ENCODE data around the gene HPDL. TPM values are rescaled to one million over a fixed set of nuclear protein-coding genes. Genes with fewer than 3 reads are reported as not detected.

Gene HPDL
- total RNA-seq, 2 experiments from 2014 or later = not detected

GRCh38 chr1:45328680-45329079, 2.0 kb downstream of the HPDL start:
- DNase-seq (no peak), ATAC-seq (ENCODE audit: poor library complexity) (no peak)
- H3K4me1 Mint-ChIP-seq (ENCODE audit: low read depth) = peaks cover 7% of the 10 kb centered on the region
- ChIA-PET POLR2A (interaction anchor here (4.9 kb wide), 1 partner anchor 12 kb away, joined by 50 read pairs; the partner anchor contains the start of genes MUTYH and TOE1), CTCF (no interaction called here)
- TF ChIP-seq CTCF (IDR thresholded peaks at IDR 0.05) = no peak
- H3K36me3 Mint-ChIP-seq (ENCODE audit: low read depth) = peaks cover 29% of the 10 kb centered on the region
- Histone ChIP-seq H3K27ac (ENCODE audit: low read depth in 1 of 2, low read length in 2 of 2) (no peak overlapping the region), H3K4me3 (ENCODE audit: low read length) (no peak overlapping the region), H3K9me3 (ENCODE audit: control insufficient read depth in 1 of 2, insufficient read depth in 1 of 2, low read length in 2 of 2) (no peaks in the 10 kb centered on the region), H3K27me3 (ENCODE audit: control insufficient read depth in 1 of 2, insufficient read depth in 2 of 2, low read length in 2 of 2) (peaks cover 0 to 2% of the 10 kb centered on the region in 2 experiments), H3K36me3 (ENCODE audit: insufficient read depth, low read length) (peaks cover 27% of the 10 kb centered on the region), H3K4me1 (ENCODE audit: insufficient read depth, low read length) (peaks cover 21% of the 10 kb centered on the region)
- H3K27ac Mint-ChIP-seq = no peak overlapping the region
- peak overlapping the region; percentile 48 for H3K4me3 Mint-ChIP-seq
- H3K27me3 Mint-ChIP-seq = no peaks in the 10 kb centered on the region
- intact Hi-C loops (cut with DNase I, micrococcal nuclease) = no loop called here
- no peaks in the 10 kb centered on the region for H3K9me3 Mint-ChIP-seq

- Histone ChIP-seq H3K36me3 (ENCODE audit: insufficient read depth, low read length) (peaks cover 33% of the 10 kb centered on the region), H3K4me1 (ENCODE audit: insufficient read depth, low read length) (peaks cover 26% of the 10 kb centered on the region), H3K4me3 (ENCODE audit: low read length) (no peak overlapping the region), H3K9me3 (ENCODE audit: control insufficient read depth in 1 of 2, insufficient read depth in 1 of 2, low read length in 2 of 2) (no peaks in the 10 kb centered on the region), H3K27me3 (ENCODE audit: control insufficient read depth in 1 of 2, insufficient read depth in 2 of 2, low read length in 2 of 2) (peaks cover 0 to 2% of the 10 kb centered on the region in 2 experiments), H3K27ac (ENCODE audit: low read depth in 1 of 2, low read length in 2 of 2) (no peak overlapping the region)
- intact Hi-C loops (cut with DNase I, micrococcal nuclease) = no loop called here
- Mint-ChIP-seq H3K9me3 (no peaks in the 10 kb centered on the region), H3K4me1 (ENCODE audit: low read depth) (peaks cover 10% of the 10 kb centered on the region), H3K27ac (no peak overlapping the region), H3K27me3 (no peaks in the 10 kb centered on the region), H3K36me3 (ENCODE audit: low read depth) (peaks cover 37% of the 10 kb centered on the region), H3K4me3 (peak overlapping the region; percentile 58)
- CTCF ChIA-PET = no interaction called here
- TF ChIP-seq CTCF (IDR thresholded peaks at IDR 0.05) = no peak
- no peak for ATAC-seq (ENCODE audit: poor library complexity)
- DNase-seq = no peak
- POLR2A ChIA-PET = interaction anchor here (4.9 kb wide), 1 partner anchor 11 kb away, joined by 50 read pairs; the partner anchor contains the start of genes MUTYH and TOE1
These were observed 2.8 kb downstream of the HPDL start for GRCh38 chr1:45329445-45329844.

- H3K9me3 ChIP-seq (ENCODE audit: control insufficient read depth in 1 of 2, insufficient read depth in 1 of 2, low read length in 2 of 2) = no peaks in the 10 kb centered on the region
- peaks cover 23% of the 10 kb centered on the region for H3K4me1 Mint-ChIP-seq (ENCODE audit: low read depth)
- H3K4me3 Mint-ChIP-seq = no peak overlapping the region
- ChIA-PET POLR2A (interaction anchor here (1.8 kb wide), 1 partner anchor 8 kb away, joined by 8 read pairs; the partner anchor contains the start of genes MUTYH and TOE1), CTCF (no interaction called here)
- no peaks in the 10 kb centered on the region for H3K27me3 Mint-ChIP-seq
- H3K36me3 ChIP-seq (ENCODE audit: insufficient read depth, low read length) = peaks cover 33% of the 10 kb centered on the region
- no peak for ATAC-seq (ENCODE audit: poor library complexity)
- no peak for DNase-seq
- H3K4me1 ChIP-seq (ENCODE audit: insufficient read depth, low read length) = peaks cover 22% of the 10 kb centered on the region
- H3K27me3 ChIP-seq (ENCODE audit: control insufficient read depth in 1 of 2, insufficient read depth in 2 of 2, low read length in 2 of 2) = peaks cover 0 to 2% of the 10 kb centered on the region in 2 experiments
- intact Hi-C loops (cut with DNase I, micrococcal nuclease) = no loop called here
- TF ChIP-seq CTCF (IDR thresholded peaks at IDR 0.05) = no peak
- H3K9me3 Mint-ChIP-seq = no peaks in the 10 kb centered on the region
- no peak overlapping the region for H3K4me3 ChIP-seq (ENCODE audit: low read length)
- no peak overlapping the region for H3K27ac ChIP-seq (ENCODE audit: low read depth in 1 of 2, low read length in 2 of 2)
- H3K27ac Mint-ChIP-seq = no peak overlapping the region
- peaks cover 46% of the 10 kb centered on the region for H3K36me3 Mint-ChIP-seq (ENCODE audit: low read depth)
These were observed 5.0 kb downstream of the HPDL start for GRCh38 chr1:45331436-45332345.
